Epithelial cell of prostate (primary cell): ENCODE data around the gene SRSF9.

ENCODE experiments used
- DNase-seq: peaks from one replicate; pipeline ENCODE4 v3.0.0-alpha.2; 2011; ENCODE audit warnings: low read depth, low spot score
- H3K27ac ChIP-seq: fragments of 450-650 bp; 2 replicates; pipeline ENCODE4 v1.5.1; 2017; ENCODE audit warnings: mild to moderate bottlenecking

The SRSF9 gene

GRCh38 chr12:120485961-120486881 is 16.7 kb upstream of the SRSF9 start:
- no peak overlapping the region for H3K27ac ChIP-seq
- DNase-seq, result no peak

GRCh38 chr12:120483621-120484020 is 14.1 kb upstream of the SRSF9 start:
- DNase-seq, result no peak

GRCh38 chr12:120481022-120481767 is 11.6 kb upstream of the SRSF9 start:
- no peak for DNase-seq
- no peak overlapping the region for H3K27ac ChIP-seq

More at GRCh38 chr12:120483621-120484020, 14.1 kb upstream of the SRSF9 start:
- H3K27ac ChIP-seq, result no peak overlapping the region

DNA sequence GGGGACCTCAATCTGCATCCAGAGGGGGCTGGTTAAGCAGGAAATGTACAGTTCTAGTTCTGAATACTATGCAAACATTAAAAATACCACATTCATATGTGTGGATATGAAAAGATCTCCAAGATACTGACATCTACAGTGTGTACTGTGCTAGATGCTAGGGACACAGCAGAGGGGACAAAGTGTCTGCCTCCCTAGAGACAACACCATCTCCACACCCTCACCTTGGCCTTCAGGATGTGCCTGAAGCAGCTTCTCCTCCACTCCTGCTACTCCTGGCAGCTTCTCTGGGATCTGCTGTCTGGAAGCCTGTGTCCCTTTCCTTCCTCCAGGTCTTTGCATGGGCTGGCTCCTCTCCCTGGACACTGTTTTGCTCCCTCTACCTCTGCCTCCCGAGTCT is 10.7 kb upstream of the SRSF9 start:
- DNase-seq, result no peak
- H3K27ac ChIP-seq, result peak overlapping the region; percentile 35

DNA sequence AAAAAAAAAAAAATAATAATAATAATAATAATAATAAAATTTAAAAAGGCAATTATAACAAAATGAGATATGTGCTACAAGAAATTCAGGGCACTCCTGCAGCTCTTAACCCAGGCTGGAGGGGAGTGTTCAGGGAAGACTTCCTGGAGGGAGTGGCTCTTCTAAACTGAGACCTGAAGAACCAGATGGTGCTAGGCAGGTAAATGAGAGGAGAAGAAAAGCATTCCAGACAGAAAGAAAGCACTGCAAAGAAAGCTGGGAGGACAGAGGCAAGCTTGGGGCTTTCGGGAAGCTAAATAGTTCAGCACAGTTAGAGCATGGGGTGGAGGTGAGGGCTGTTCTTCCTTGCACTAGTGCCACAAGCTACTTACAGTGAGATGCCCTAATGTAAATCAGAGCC is 9.9 kb upstream of the SRSF9 start:
- DNase-seq, result no peak
- peak overlapping the region; percentile 35 for H3K27ac ChIP-seq

DNA sequence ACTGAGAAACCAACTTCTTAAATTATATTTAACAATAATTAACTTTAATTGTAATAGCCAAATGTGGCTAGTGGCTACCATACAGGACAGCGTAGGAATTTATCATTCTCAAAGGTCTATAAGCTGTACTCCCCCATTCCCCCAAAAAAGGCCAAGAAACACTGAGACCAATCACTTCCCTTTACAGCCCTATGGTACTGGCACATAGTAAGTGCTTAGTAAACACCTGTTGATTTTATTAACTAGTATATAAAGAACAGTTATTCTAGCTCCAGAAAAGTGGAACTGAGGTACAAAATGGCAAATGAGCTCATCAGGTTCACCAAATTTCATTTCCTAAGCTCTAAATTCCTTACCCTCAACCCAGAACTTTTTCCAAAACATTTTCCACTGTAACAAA is 6.1 kb upstream of the SRSF9 start:
- H3K27ac ChIP-seq, result peak overlapping the region; percentile 88
- DNase-seq, result no peak

- peak; percentile 93 for DNase-seq
- peak overlapping the region; percentile 88 for H3K27ac ChIP-seq
Observed at GRCh38 chr12:120474616-120474960, 5.0 kb upstream of the SRSF9 start.

DNA sequence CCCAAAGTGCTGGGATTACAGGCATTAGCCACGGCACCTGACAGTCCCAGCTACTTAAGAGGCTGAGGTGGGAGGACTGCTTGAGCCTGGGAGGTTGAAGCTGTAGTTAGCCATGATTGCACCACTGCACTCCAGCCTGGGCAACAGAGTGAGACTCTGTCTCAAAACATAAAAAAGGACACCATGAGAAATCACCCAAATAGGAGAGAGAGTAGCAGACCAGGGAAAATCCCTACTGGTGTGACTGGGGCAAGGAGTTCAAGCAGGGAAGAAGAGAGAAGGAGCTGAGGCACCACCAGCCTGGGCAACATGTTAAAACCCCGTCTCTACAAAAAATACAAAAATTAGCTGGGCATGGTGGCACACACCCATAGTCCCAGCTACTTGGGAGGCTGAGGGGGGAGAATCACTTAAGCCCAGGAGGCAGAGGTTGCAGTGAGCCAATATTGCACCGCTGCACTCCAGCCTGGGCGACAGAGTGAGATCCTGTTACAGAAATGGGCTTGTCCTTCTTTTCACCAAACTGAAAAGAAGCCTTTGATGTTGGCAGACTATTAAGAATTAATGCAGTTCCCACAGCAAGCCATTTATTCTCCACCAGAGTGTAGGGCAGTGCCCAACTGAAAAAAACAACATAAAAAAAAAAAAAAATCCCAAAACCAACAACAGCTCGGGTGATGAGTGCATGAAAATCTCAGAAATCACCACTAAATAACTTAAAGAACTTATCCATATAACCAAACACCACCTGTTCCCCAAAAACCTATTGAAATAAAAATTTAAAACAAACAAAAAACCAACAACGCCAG is 4.5 kb upstream of the SRSF9 start:
- no peak for DNase-seq
- H3K27ac ChIP-seq, result peak overlapping the region; percentile 88

DNA sequence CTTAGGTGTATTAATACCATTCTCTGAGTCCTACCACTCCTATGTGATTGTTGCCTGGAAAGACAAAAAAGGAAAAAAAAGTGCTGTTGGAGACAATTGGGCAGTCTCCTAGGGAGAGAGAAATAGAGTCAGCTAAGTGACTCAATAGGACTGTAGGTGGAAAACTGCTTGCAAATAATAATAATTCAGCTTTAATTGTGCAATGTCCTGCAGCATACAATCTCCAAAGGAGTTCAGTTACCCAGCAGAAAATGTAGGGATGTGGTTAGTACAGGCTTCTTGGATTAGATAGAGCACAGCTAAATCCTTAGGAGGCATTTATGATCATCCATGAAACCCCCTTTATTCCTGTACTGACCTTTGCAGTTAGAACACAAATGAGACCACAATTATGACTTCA is 3.0 kb upstream of the SRSF9 start:
- H3K27ac ChIP-seq, result peak overlapping the region; percentile 88
- DNase-seq, result no peak

GRCh38 chr12:120470150-120470784 is 719 bp upstream of the SRSF9 start:
- no peak for DNase-seq
- H3K27ac ChIP-seq, result peak overlapping the region; percentile 87

DNA sequence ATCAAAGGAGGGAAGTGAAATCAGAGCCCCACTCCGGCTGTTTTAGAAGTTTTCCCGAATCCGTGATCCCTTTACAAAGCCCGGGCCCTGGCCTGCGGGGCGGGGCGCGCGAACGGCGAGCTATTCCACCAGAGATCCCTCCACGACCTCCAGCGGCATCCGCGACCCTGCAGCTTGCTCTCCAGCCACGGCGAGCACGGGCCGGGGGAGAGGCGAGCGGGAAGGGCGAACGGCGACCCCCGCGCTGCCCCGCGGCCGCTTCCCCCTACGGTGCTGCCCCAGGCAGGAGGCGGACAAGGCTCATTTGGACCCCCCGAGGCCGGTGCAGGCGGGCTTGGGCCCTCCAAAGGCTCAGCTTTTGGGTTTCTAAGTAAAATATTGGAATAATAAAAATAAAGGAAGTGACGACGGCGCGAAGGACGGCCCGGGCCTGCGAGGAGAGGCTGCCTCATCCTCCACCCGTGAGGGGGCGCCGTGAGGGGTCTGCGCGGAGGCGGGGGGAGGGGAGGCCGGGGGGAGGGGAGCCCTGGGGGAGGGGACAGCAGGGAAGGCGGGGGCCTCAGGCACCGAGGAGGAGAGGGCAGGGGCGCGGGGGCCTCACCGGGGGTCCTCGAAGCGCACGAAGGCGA is 613 bp downstream of the SRSF9 start:
- peak overlapping the region; percentile 87 for H3K27ac ChIP-seq
- no peak for DNase-seq

DNA sequence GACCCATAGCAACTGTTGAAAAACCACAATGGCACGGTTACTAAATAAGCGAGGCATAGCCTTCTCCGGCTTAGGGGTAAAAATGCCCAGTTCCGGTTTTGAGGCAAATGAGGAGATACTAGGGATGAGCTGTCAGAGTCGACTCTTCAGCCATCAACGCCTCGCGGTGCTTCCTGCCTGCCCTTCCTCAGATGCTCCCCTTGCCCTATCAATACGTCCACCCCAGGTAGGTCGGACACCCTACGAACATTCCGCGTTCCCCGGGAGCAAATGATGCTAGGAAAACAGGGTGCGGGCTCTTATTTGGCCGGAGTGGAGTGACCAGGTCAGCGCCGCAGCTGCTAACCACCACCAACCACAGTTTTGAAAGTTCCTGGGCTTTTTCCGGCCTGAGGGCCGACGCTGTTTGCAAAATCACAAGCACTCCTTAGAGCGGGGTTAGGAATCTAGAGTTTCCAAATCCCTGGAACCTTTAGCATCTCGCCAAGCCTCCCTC is 1.2 kb downstream of the SRSF9 start:
- peak overlapping the region; percentile 87 for H3K27ac ChIP-seq
- no peak for DNase-seq

DNA sequence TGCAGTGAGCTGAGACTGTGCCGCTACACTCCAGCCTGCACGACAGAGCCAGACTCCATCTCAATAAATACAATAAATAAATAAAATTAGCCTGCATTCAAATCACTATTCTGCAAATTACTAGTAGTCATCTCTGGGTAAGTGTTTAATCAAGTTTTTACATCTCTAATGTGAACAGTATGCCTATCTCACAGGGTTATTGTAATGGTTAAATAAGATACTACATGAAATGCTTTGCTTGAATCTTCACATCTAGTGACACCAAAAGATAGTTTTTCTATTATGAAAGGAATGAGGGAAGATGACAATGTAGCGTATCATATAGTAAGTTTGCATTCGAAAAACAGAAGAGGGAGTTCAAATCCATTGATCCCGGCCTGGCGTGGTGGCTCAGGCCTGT is 2.1 kb downstream of the SRSF9 start:
- no peak for DNase-seq
- no peak overlapping the region for H3K27ac ChIP-seq

DNA sequence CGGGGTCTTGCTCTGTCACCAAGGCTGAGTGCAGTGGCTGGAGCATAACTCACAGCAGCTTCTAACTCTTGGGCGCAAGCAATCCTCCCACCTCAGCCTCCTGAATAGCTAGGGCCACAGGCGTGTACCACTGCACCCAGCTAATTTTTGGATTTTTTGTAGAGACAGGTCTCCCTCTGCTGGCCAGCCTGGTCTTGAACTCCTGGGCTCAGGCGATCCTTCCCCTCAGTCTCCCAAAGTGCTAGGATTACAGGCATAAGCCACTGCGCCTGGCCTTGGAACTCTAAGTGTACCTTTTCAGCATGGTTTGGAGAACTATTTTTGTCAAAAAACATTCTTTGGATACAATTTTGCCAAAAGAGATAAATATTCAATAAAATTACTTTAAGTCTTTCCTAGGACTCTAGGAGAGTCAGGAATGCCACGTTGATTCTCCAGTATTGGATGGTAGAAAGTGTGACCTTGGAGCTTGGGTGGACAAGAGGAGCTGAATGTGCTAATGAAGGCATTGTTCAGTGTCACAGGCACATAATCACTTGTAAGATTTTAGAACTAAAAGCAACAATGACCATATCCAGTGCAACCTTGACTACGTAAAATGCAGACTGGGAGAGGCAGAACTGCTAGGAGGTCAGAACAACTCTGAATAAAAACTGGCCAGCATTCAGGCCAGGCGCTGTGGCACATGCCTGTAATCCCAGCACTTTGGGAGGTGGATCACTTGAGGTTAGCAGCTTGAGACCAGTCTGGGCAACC is 2.8 kb downstream of the SRSF9 start:
- DNase-seq, result no peak
- no peak overlapping the region for H3K27ac ChIP-seq

GRCh38 chr12:120465756-120466155 is 3.8 kb downstream of the SRSF9 start:
- H3K27ac ChIP-seq, result no peak overlapping the region
- no peak for DNase-seq

- no peak for DNase-seq
- H3K27ac ChIP-seq, result no peak overlapping the region
Observed at GRCh38 chr12:120463712-120464111, 5.8 kb downstream of the SRSF9 start.

GRCh38 chr12:120462099-120462640 is 7.4 kb downstream of the SRSF9 start:
- DNase-seq, result no peak
- no peak overlapping the region for H3K27ac ChIP-seq

- DNase-seq, result no peak
Observed at GRCh38 chr12:120460157-120460556, 9.4 kb downstream of the SRSF9 start.

GRCh38 chr12:120457133-120457532 is 12.4 kb downstream of the SRSF9 start:
- H3K27ac ChIP-seq, result no peak overlapping the region
- no peak for DNase-seq

More at GRCh38 chr12:120460157-120460556, 9.4 kb downstream of the SRSF9 start:
- no peak overlapping the region for H3K27ac ChIP-seq
